Activated CD8-positive, alpha-beta T cell treated with anti-CD3 and anti-CD28 coated beads for 36 hours (primary cell): ENCODE data around the gene GIMAP5. TPM values are rescaled to one million over a fixed set of nuclear protein-coding genes. Genes with fewer than 3 reads are reported as not detected.

Experiments used
- ATAC-seq: fragments of 200-7000 bp; cut with Tn5 transposase; one replicate; pipeline ENCODE4 v1.10.0; 2021; ENCODE audit warnings: mild to moderate bottlenecking, moderate library complexity
- CTCF ChIA-PET: fragments of 350-600 bp; sonication (Branson Sonifier 250); formaldehyde crosslinking; loops from one replicate; lab custom pipeline; 2021; ENCODE audit warnings: antibody characterized with exemption; lab: Charles Lee
- POLR2A ChIA-PET: fragments of 350-600 bp; sonication (Branson Sonifier 250); formaldehyde crosslinking; loops from one replicate; lab custom pipeline; 2021; ENCODE audit warnings: antibody characterized with exemption; lab: Charles Lee
- DNase-seq: peaks from one replicate; pipeline ENCODE4 v3.0.0-alpha.2; 2020
- H3K27ac Mint-ChIP-seq: one replicate; pipeline ENCODE4 v1.8.0; 2021; ENCODE audit warnings: mild to moderate bottlenecking, mixed read lengths
- H3K27me3 Mint-ChIP-seq: one replicate; pipeline ENCODE4 v1.8.0; 2021; ENCODE audit warnings: mixed read lengths
- H3K36me3 Mint-ChIP-seq: one replicate; pipeline ENCODE4 v1.8.0; 2021; ENCODE audit warnings: low read depth, mixed read lengths
- H3K4me1 Mint-ChIP-seq: one replicate; pipeline ENCODE4 v1.8.0; 2021; ENCODE audit warnings: low read depth, mixed read lengths
- H3K4me3 Mint-ChIP-seq: one replicate; pipeline ENCODE4 v1.8.0; 2021; ENCODE audit warnings: mild to moderate bottlenecking, moderate library complexity, mixed read lengths
- H3K9me3 Mint-ChIP-seq: one replicate; pipeline ENCODE4 v1.8.0; 2021; ENCODE audit warnings: mixed read lengths
- CTCF ChIP-seq: fragments of 200-600 bp; IDR thresholded peaks from one replicate; pipeline ENCODE4 v1.8.0; 2022; ENCODE audit warnings: antibody characterized with exemption, mild to moderate bottlenecking
- intact Hi-C: fragments of 100-400 bp; cut with micrococcal nuclease; formaldehyde crosslinking; loops from one replicate; pipeline ENCODE4 v1.10.0; 2022
- total RNA-seq, 2 experiments: library from RNA; stranded (reverse); gene quantifications; one replicate each; pipeline ENCODE4 v1.2.3, GENCODE V29; 2021

Gene GIMAP5
- total RNA-seq, 2 experiments from 2014 or later: 37.6 to 40.7 TPM

DNA sequence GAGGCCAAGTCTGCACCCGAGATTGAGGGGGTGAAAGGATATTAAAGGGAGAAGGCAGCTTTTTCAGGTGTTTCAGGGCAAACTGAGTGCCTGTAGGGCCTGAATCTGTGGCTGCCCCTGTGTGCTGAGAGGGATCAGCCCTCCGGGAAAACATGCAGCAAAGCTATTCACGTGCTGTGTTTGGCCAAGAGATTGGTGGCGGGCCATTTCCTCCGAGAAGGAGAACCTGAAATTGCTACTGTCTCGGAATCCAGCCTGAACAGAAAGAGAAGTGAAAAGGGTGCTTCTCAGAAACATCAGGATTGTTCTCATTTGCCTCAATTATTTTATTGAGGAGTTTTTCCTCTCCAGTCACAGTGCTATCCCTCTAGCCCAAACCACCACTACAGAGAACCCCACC lies 16.0 kb downstream of the GIMAP5 start:
- no peak for DNase-seq
- TF ChIP-seq CTCF: no peak
- Mint-ChIP-seq H3K4me3 (no peak overlapping the region), H3K4me1 (peaks cover 85% of the 10 kb centered on the region), H3K9me3 (peaks cover 6% of the 10 kb centered on the region), H3K36me3 (peaks cover 4% of the 10 kb centered on the region), H3K27me3 (no peaks in the 10 kb centered on the region), H3K27ac (peak overlapping the region; percentile 95)
- ChIA-PET POLR2A (interaction anchor here (0.6 to 3.3 kb wide), 8 partner anchors 8 to 234 kb away, joined by 3 to 19 read pairs (median 4); partner anchors contain the start of gene GIMAP5), CTCF (interaction anchor here (1.5 to 6.4 kb wide), 2 partner anchors 8 to 306 kb away, joined by 7 to 93 read pairs; partner anchors contain the start of gene GIMAP8)
- no peak for ATAC-seq
- intact Hi-C loops: loop anchor here (10.0 kb wide), 1 partner anchor 398 kb away; no protein-coding TSS in a partner anchor

GRCh38 chr7:150753826-150754603 lies 16.8 kb downstream of the GIMAP5 start:
- Mint-ChIP-seq H3K9me3 (peaks cover 6% of the 10 kb centered on the region), H3K27me3 (no peaks in the 10 kb centered on the region), H3K27ac (peak overlapping the region; percentile 95), H3K36me3 (peaks cover 4% of the 10 kb centered on the region), H3K4me1 (peaks cover 77% of the 10 kb centered on the region), H3K4me3 (no peak overlapping the region)
- POLR2A ChIA-PET: interaction anchor here (0.7 to 3.3 kb wide), 7 partner anchors 12 to 305 kb away, joined by 3 to 19 read pairs (median 3); no protein-coding TSS in a partner anchor
- TF ChIP-seq CTCF: no peak
- peak; percentile 60 for ATAC-seq
- CTCF ChIA-PET: interaction anchor here (1.5 to 6.4 kb wide), 4 partner anchors 9 to 306 kb away, joined by 5 to 93 read pairs (median 9); partner anchors contain the start of genes GIMAP1 and GIMAP8
- intact Hi-C loops: loop anchor here (1.0 to 10.0 kb wide), 5 partner anchors 15 to 399 kb away; partner anchors contain the start of genes GIMAP1 and GIMAP7
- DNase-seq: peak; percentile 60

DNA sequence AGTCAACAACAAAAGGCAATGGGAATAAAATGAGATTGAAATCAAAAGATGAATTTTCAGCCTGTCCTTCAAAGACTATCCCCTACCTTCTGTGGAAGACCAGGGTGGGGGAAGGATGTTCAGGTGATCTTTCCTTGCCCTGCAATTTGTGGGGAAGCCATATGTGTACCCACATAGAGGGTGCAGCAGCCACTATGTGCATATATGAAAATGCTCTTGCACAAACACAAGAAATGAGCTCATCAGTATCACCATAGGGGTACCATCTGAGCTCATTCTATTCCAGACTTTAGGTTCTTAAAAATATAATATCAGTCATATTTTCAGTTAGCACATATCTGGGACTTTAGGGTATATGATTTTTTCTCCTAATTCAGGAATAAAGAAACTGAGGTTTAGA lies 17.7 kb downstream of the GIMAP5 start:
- Mint-ChIP-seq H3K27me3 (no peaks in the 10 kb centered on the region), H3K4me3 (peak overlapping the region; percentile 66), H3K9me3 (peaks cover 6% of the 10 kb centered on the region), H3K36me3 (peaks cover 4% of the 10 kb centered on the region), H3K27ac (peak overlapping the region; percentile 96), H3K4me1 (peaks cover 68% of the 10 kb centered on the region)
- POLR2A ChIA-PET: interaction anchor here (1.1 to 3.3 kb wide), 12 partner anchors 14 to 306 kb away, joined by 3 to 19 read pairs (median 4); partner anchors contain the start of genes GIMAP4, GIMAP5 and GIMAP6
- peak; percentile 38 for DNase-seq
- CTCF ChIA-PET: interaction anchor here (0.6 to 6.4 kb wide), 15 partner anchors 9 to 314 kb away, joined by 3 to 93 read pairs (median 5); partner anchors contain the start of genes GIMAP1, GIMAP4, GIMAP6 and GIMAP8
- ATAC-seq: peak; percentile 47
- intact Hi-C loops: loop anchor here (1.0 to 10.0 kb wide), 8 partner anchors 16 to 400 kb away; partner anchors contain the start of genes GIMAP1, GIMAP4, GIMAP6 and GIMAP7
- TF ChIP-seq CTCF: no peak

DNA sequence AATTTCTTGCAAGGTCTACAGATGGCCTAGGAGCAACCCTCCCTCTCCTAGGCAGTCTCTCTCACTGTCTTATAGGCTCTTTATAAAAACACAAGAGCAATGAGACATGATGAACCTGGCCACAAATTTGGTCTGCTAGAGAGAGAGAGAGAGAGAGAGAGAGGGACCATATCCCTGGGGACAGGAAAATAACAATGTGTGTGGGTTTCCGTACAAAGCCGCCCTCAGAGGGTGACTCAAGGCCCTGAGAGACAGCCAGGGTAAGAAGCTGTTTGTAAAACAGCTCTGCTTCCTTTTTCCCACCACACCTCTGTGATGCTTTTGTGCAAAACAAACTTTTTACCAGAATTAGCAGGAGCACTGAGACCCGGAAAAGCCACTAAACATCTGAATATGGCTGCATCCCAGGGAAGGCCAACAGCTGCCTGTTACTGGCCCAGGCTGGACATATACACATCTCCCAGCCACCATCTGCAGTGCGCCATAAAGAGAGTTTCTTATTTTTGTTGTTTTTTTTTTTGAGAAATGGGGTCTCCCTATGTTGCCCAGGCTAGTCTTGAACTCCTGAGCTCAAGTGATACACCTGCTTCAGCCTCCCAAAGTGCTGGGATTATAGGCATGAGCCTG lies 18.4 kb downstream of the GIMAP5 start:
- DNase-seq (peak; percentile 87), ATAC-seq (peak; percentile 71)
- POLR2A ChIA-PET: interaction anchor here (0.6 to 3.3 kb wide), 17 partner anchors 14 to 323 kb away, joined by 3 to 19 read pairs (median 4); partner anchors contain the start of genes GIMAP4, GIMAP5 and GIMAP6
- CTCF ChIA-PET: interaction anchor here (0.8 to 6.4 kb wide), 17 partner anchors 10 to 315 kb away, joined by 3 to 93 read pairs (median 5); partner anchors contain the start of genes GIMAP1, GIMAP4, GIMAP6 and GIMAP8
- TF ChIP-seq CTCF: no peak
- H3K4me1 Mint-ChIP-seq: peaks cover 62% of the 10 kb centered on the region
- no peaks in the 10 kb centered on the region for H3K27me3 Mint-ChIP-seq
- peak overlapping the region; percentile 96 for H3K27ac Mint-ChIP-seq
- intact Hi-C loops: loop anchor here (1.0 to 10.0 kb wide), 7 partner anchors 17 to 401 kb away; partner anchors contain the start of genes GIMAP1, GIMAP4, GIMAP6 and GIMAP7
- H3K36me3 Mint-ChIP-seq: peaks cover 1% of the 10 kb centered on the region
- peaks cover 4% of the 10 kb centered on the region for H3K9me3 Mint-ChIP-seq
- peak overlapping the region; percentile 66 for H3K4me3 Mint-ChIP-seq
